SK-N-SH (cell line): ENCODE data around the gene GUCY1A2.

Experiments
- EP300 ChIP-seq, 2 experiments: IDR thresholded peaks; 2 replicates each; pipeline versions ENCODE4 v1.4.0 to v1.6.1; 2012; ENCODE audit warnings: borderline replicate concordance in 1 of 2, low read depth in 1 of 2, low read length in 1 of 2
- FOXJ3 ChIP-seq: sonication (generic); formaldehyde crosslinking; IDR thresholded peaks from 2 replicates; pipeline ENCODE4 v1.5.1; 2020; ENCODE audit warnings: mild to moderate bottlenecking, missing genetic modification reagents
- MXI1 ChIP-seq: IDR thresholded peaks from 2 replicates; pipeline ENCODE4 v1.6.1; 2012; ENCODE audit warnings: mild to moderate bottlenecking, low read depth, low read length, improper control_type of control experiment
- RCOR1 ChIP-seq: fragments of 150-350 bp; IDR thresholded peaks from 2 replicates; pipeline ENCODE4 v1.6.1; 2017; ENCODE audit warnings: antibody characterized with exemption, low read length
- RFX5 ChIP-seq: IDR thresholded peaks from 2 replicates; pipeline ENCODE4 v1.6.1; 2012; ENCODE audit warnings: mild to moderate bottlenecking, improper control_type of control experiment, low read length
- TAF1 ChIP-seq: IDR thresholded peaks from 2 replicates; pipeline ENCODE4 v1.6.1; 2012; ENCODE audit warnings: low read depth, mild to moderate bottlenecking, low read length, moderate library complexity, borderline replicate concordance
- TF ChIP-seq, protein P1 (sequence below): fragments of 200-600 bp; sonication (generic); IDR thresholded peaks from 2 replicates; pipeline ENCODE4 v1.6.1; 2017; ENCODE audit warnings: antibody characterized with exemption, mild to moderate bottlenecking, moderate library complexity
- TF ChIP-seq, protein P2 (sequence below): IDR thresholded peaks from 2 replicates; pipeline ENCODE4 v1.4.0; 2012; ENCODE audit warnings: low read depth, borderline replicate concordance
- TF ChIP-seq, protein P3 (sequence below): IDR thresholded peaks from 2 replicates; pipeline ENCODE4 v1.4.0; 2012; ENCODE audit warnings: low read depth, borderline replicate concordance
- TF ChIP-seq, protein P4 (sequence below): fragments of 150-350 bp; IDR thresholded peaks from 2 replicates; pipeline ENCODE4 v1.6.1; 2016; ENCODE audit warnings: mild to moderate bottlenecking, low read depth, low read length
- TF ChIP-seq, protein P5 (sequence below): fragments of 150-350 bp; IDR thresholded peaks from 2 replicates; pipeline ENCODE4 v1.6.1; 2017; ENCODE audit warnings: antibody characterized with exemption, low read length, low read depth, borderline replicate concordance

DNA sequence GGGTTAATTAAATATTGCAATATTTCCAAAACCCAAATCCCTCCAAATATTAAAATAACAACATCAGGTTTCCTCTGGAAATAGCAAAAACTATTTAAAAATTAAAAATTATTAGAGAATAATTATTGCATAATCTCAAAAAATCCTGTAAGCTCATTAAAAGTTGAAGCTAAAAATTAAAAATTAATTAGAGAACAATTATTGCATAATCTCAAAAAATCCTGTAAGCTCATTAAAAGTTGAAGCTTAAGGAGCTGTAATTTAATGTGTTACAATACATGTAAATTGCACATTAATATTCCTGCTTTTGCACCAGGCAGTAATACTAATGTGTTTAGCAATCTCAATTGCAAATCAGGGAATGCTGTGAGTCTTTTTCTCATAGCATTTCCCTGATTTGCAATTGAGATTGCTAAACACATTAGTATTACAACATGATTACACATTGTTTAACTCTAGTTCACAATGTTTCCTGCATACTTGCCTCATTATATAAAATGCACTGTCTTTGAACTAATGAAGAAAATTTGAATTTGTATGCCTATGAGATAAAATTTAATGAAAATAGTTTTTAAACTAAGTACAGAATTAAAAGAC lies 247.7 kb downstream of the GUCY1A2 start:
- TF ChIP-seq, protein P1, sequence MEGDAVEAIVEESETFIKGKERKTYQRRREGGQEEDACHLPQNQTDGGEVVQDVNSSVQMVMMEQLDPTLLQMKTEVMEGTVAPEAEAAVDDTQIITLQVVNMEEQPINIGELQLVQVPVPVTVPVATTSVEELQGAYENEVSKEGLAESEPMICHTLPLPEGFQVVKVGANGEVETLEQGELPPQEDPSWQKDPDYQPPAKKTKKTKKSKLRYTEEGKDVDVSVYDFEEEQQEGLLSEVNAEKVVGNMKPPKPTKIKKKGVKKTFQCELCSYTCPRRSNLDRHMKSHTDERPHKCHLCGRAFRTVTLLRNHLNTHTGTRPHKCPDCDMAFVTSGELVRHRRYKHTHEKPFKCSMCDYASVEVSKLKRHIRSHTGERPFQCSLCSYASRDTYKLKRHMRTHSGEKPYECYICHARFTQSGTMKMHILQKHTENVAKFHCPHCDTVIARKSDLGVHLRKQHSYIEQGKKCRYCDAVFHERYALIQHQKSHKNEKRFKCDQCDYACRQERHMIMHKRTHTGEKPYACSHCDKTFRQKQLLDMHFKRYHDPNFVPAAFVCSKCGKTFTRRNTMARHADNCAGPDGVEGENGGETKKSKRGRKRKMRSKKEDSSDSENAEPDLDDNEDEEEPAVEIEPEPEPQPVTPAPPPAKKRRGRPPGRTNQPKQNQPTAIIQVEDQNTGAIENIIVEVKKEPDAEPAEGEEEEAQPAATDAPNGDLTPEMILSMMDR: no peak
- TF ChIP-seq, protein P2, sequence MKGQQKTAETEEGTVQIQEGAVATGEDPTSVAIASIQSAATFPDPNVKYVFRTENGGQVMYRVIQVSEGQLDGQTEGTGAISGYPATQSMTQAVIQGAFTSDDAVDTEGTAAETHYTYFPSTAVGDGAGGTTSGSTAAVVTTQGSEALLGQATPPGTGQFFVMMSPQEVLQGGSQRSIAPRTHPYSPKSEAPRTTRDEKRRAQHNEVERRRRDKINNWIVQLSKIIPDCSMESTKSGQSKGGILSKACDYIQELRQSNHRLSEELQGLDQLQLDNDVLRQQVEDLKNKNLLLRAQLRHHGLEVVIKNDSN: no peak
- TF ChIP-seq MXI1 (no peak), RFX5 (no peak), RCOR1 (no peak), FOXJ3 (CRISPR knock-in tag) (no peak), TAF1 (no peak), EP300 (IDR thresholded peaks at IDR 0.05; ENCODE audit: borderline replicate concordance in 1 of 2, low read depth in 1 of 2, low read length in 1 of 2) (no peak)
- TF ChIP-seq, protein P3, sequence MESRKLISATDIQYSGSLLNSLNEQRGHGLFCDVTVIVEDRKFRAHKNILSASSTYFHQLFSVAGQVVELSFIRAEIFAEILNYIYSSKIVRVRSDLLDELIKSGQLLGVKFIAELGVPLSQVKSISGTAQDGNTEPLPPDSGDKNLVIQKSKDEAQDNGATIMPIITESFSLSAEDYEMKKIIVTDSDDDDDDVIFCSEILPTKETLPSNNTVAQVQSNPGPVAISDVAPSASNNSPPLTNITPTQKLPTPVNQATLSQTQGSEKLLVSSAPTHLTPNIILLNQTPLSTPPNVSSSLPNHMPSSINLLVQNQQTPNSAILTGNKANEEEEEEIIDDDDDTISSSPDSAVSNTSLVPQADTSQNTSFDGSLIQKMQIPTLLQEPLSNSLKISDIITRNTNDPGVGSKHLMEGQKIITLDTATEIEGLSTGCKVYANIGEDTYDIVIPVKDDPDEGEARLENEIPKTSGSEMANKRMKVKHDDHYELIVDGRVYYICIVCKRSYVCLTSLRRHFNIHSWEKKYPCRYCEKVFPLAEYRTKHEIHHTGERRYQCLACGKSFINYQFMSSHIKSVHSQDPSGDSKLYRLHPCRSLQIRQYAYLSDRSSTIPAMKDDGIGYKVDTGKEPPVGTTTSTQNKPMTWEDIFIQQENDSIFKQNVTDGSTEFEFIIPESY: no peak
- TF ChIP-seq, protein P4, sequence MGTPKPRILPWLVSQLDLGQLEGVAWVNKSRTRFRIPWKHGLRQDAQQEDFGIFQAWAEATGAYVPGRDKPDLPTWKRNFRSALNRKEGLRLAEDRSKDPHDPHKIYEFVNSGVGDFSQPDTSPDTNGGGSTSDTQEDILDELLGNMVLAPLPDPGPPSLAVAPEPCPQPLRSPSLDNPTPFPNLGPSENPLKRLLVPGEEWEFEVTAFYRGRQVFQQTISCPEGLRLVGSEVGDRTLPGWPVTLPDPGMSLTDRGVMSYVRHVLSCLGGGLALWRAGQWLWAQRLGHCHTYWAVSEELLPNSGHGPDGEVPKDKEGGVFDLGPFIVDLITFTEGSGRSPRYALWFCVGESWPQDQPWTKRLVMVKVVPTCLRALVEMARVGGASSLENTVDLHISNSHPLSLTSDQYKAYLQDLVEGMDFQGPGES: no peak
- TF ChIP-seq, protein P5, sequence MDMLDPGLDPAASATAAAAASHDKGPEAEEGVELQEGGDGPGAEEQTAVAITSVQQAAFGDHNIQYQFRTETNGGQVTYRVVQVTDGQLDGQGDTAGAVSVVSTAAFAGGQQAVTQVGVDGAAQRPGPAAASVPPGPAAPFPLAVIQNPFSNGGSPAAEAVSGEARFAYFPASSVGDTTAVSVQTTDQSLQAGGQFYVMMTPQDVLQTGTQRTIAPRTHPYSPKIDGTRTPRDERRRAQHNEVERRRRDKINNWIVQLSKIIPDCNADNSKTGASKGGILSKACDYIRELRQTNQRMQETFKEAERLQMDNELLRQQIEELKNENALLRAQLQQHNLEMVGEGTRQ: no peak
